ENCODE results near the gene BLOC1S4.

Gene BLOC1S4

DNA sequence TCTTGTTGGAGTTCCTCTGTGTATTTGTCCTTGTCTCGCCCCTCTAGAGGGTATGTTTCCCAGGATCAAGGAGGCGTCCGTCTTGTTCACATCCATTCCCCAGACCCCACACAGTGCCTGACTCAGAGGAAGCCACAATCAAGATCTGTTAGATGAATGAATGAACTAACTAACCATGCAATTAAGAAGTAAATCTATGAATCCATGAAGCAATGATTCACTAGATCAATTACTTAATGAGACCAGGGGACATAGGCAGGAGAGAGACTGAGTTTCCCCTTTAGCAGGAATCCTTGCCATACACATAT lies 11.9 kb downstream of the BLOC1S4 start:
- TF ChIP-seq, protein P1, sequence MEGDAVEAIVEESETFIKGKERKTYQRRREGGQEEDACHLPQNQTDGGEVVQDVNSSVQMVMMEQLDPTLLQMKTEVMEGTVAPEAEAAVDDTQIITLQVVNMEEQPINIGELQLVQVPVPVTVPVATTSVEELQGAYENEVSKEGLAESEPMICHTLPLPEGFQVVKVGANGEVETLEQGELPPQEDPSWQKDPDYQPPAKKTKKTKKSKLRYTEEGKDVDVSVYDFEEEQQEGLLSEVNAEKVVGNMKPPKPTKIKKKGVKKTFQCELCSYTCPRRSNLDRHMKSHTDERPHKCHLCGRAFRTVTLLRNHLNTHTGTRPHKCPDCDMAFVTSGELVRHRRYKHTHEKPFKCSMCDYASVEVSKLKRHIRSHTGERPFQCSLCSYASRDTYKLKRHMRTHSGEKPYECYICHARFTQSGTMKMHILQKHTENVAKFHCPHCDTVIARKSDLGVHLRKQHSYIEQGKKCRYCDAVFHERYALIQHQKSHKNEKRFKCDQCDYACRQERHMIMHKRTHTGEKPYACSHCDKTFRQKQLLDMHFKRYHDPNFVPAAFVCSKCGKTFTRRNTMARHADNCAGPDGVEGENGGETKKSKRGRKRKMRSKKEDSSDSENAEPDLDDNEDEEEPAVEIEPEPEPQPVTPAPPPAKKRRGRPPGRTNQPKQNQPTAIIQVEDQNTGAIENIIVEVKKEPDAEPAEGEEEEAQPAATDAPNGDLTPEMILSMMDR (IDR thresholded peaks at IDR 0.05; ENCODE audit: low read depth, low read length) = no peak
- H3K4me3 ChIP-seq (ENCODE audit: low read depth, low read length) = no peak overlapping the region

DNA sequence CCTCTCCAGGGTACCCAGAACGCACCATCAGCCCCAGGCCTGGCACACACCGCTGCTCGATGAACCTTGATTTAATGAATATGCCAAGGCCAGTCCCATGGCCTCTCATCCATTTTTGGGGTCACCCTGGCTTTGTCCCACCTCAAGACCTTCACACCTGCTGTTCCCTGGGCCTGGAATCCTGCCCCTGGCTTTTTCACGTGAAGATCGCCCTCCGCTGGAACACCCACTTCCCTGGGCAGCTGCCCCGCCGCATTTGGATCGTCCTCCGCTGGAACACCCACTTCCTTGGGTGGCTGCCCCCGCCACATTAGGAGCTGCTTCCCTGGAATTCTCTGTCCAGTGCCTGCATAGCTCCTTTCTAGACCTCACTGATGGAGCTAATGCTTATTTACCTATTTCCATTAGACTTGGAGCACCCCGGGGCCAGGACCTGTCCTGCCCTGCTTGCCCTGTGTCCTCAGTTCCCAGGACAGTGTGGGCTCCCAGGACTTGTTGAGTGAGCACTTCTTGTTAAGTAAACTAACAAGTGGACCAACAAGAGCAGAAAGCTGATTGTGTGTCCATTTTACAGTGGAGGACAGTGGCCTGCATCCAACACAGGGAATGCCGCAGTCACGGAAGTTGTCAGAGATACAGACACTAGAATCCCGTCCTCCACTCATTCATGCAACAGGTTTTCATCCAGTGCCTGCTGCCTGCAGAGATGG lies 12.5 kb downstream of the BLOC1S4 start:
- H3K4me3 ChIP-seq (ENCODE audit: low read depth, low read length) = no peak overlapping the region
- TF ChIP-seq, protein P1 (IDR thresholded peaks at IDR 0.05; ENCODE audit: low read depth, low read length) = no peak

DNA sequence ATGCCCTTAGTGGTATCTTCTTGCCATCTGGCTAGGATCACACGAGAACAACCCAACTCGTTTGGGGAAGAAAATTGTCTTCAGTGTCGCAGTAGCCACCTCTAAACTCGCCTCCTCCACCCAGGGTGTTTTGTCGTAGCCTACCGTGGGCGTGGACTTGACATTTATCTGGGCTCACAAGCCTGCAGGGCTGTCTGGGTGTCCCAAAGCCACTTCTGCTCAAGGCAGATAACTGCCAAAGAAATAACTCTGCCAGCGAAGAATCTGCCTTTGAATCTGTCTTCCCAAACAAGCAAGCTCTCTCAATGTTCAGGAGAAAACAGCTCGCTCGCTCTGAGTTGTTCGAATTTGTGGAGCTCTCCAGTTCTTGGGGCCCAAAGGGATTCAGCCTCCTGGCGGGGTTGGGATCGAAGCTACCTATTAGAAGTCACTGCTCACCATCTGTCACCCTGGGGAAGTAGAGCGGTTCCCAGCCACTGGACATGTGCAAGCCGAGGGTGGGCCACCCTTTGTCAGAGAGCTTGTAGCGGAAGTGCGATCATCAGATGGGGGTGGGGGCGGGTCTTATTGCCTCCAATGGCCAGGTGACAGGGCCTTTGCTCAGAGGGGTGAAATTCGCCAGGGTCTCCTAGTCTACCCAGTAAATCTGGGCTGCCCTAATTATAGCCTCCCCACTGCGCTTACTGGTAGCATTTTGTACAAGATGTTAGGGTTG lies 14.8 kb downstream of the BLOC1S4 start:
- no peak overlapping the region for H3K4me3 ChIP-seq (ENCODE audit: low read depth, low read length)
- TF ChIP-seq, protein P1 (IDR thresholded peaks at IDR 0.05; ENCODE audit: low read depth, low read length) = no peak

DNA sequence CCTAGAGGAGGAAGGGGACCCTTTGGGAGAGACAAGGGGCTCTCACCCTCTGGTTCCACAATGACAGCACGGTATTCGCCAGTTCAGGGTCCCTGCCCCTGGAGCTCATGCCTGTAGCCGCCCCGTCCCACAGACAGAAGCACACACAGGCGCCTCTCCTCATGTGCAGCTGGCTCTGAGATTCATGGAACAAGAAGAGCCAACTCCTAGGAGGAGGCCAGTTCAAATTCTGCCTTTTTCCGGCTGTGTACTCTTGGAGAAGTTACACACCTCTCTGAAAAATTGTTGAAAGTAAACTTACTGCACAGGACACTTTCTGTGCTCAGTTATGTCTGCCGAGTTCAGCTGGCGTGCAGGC lies 15.3 kb downstream of the BLOC1S4 start:
- H3K4me3 ChIP-seq (ENCODE audit: low read depth, low read length) = no peak overlapping the region
- TF ChIP-seq, protein P1 (IDR thresholded peaks at IDR 0.05; ENCODE audit: low read depth, low read length) = no peak

DNA sequence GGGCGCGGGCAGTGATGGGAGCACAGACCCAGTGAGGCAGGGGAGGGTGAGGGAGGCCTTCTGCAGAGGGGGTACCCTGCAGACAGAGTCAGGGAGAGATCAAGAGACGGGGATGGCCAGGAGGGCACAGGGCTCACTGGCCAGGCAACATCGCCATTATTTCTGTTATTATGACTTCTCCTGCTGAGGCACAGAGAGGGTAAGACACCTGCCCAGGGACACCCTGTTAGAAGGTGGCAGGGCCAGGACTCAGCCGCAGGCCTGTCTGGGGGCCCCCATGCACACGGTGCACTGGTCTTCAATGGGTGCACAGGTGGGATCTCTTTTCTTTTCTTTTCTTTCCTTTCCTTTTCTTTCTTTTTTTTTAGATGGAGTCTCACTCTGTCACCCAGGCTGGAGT lies 15.8 kb downstream of the BLOC1S4 start:
- TF ChIP-seq, protein P1 (IDR thresholded peaks at IDR 0.05; ENCODE audit: low read depth, low read length) = no peak
- H3K4me3 ChIP-seq (ENCODE audit: low read depth, low read length) = no peak overlapping the region

DNA sequence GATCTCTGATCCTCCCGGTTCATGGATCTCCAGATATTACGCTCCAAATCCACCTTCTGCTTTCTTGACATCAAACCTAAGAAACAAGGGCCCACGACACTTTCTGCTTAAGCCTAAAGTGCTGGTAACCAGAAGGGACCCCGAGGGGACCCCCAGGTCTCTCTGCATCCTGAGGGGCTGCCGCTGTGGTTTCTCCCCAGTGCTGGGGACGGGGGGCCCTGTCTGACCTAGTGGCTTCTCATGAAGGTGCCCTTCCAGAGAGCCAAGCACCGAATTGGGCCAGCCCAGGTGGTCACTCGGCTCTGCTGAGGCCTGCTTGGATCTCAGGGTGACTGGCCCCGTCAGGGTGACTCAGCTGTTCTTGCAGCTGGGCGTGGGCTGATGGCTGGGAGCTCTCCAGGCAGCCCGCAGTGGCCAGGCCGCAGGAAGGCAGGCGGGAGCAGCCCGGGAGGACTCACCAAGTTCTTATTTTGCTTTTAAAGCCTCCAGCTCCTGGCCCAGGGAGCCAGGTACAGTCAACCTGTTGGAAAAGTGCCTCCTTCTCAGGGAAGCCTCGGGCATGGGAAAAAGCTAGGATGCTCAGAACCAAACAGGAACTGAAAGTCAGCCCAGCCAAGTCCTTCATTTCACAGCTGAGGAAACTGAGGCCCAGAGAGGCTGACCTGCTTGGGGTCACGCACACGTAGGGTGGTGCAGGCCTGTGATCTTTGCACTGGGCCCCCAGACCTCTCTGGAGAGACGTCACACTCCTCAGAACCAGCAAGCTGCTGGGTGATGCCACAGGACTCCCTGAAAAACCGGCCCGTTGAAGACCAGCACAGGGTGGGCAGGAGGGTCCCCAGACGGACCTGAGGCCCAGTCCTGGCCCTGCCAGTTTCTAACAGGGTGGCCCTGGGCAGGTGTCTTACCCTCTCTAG lies 16.7 kb downstream of the BLOC1S4 start:
- H3K4me3 ChIP-seq (ENCODE audit: low read depth, low read length) = no peak overlapping the region
- TF ChIP-seq, protein P1 (IDR thresholded peaks at IDR 0.05; ENCODE audit: low read depth, low read length) = no peak
